HepG2 (cell line): ENCODE data around the gene SYNJ2. TPM values are rescaled to one million over a fixed set of nuclear protein-coding genes. Genes with fewer than 3 reads are reported as not detected.
A peak's percentile ranks its signal among the peaks of the same experiment; 100 is the strongest.

Experiments used
- CCAR2 ChIP-seq: fragments of 200-400 bp; formaldehyde crosslinking; optimal IDR thresholded peaks from 2 replicates; pipeline ENCODE3; 2018; ENCODE audit warnings: low read depth, mild to moderate bottlenecking, low read length, moderate library complexity
- DMAP1 ChIP-seq: IDR thresholded peaks from 2 replicates; pipeline ENCODE4 v1.6.1; 2016
- FOSL2 ChIP-seq: sonication (generic); formaldehyde crosslinking; IDR thresholded peaks from 2 replicates; pipeline ENCODE4 v1.4.0; 2020; ENCODE audit warnings: missing genetic modification reagents
- FOXK1 ChIP-seq: sonication (generic); formaldehyde crosslinking; IDR thresholded peaks from 2 replicates; pipeline ENCODE4 v1.4.0; 2020; ENCODE audit warnings: low read depth, missing genetic modification reagents, borderline replicate concordance
- FOXK2 ChIP-seq: fragments of 450-650 bp; IDR thresholded peaks from 2 replicates; pipeline ENCODE4 v1.6.1; 2016
- HIVEP1 ChIP-seq: sonication (generic); formaldehyde crosslinking; IDR thresholded peaks from 2 replicates; pipeline ENCODE4 v1.4.0; 2020; ENCODE audit warnings: mild to moderate bottlenecking, missing genetic modification reagents
- HNRNPUL1 ChIP-seq: fragments of 200-400 bp; formaldehyde crosslinking; IDR thresholded peaks from 2 replicates; pipeline ENCODE4 v1.6.1; 2017; ENCODE audit warnings: low read depth, mild to moderate bottlenecking, low read length, moderate library complexity
- JUND ChIP-seq: sonication (generic); formaldehyde crosslinking; IDR thresholded peaks from 2 replicates; pipeline ENCODE4 v1.8.0; 2022; ENCODE audit warnings: mild to moderate bottlenecking, missing genetic modification reagents
- KMT2A ChIP-seq: sonication (generic); formaldehyde crosslinking; IDR thresholded peaks from 2 replicates; pipeline ENCODE4 v1.4.0; 2020; ENCODE audit warnings: missing genetic modification reagents
- MATR3 ChIP-seq: sonication (generic); formaldehyde crosslinking; IDR thresholded peaks from 2 replicates; pipeline ENCODE4 v1.4.0; 2020; ENCODE audit warnings: missing genetic modification reagents
- NFKB2 ChIP-seq: sonication (generic); formaldehyde crosslinking; IDR thresholded peaks from 2 replicates; pipeline ENCODE4 v1.4.0; 2020; ENCODE audit warnings: missing genetic modification reagents, borderline replicate concordance
- RARA ChIP-seq: IDR thresholded peaks from 2 replicates; pipeline ENCODE4 v1.6.1; 2016; ENCODE audit warnings: missing genetic modification reagents, missing compliant biosample characterization
- RNF2 ChIP-seq: fragments of 450-650 bp; conservative IDR thresholded peaks from 2 replicates; pipeline ENCODE4 v1.6.1; 2016; ENCODE audit warnings: low read depth
- SMC3 ChIP-seq: IDR thresholded peaks from 2 replicates; pipeline ENCODE4 v1.6.1; 2011; ENCODE audit warnings: low read length, improper control_type of control experiment
- STAT5B ChIP-seq: sonication (generic); formaldehyde crosslinking; IDR thresholded peaks from 2 replicates; pipeline ENCODE4 v1.4.0; 2020; ENCODE audit warnings: missing genetic modification reagents
- XRCC5 ChIP-seq: fragments of 200-400 bp; formaldehyde crosslinking; optimal IDR thresholded peaks from 2 replicates; pipeline ENCODE3; 2017; ENCODE audit warnings: mild to moderate bottlenecking, low read length
- YY1 ChIP-seq: IDR thresholded peaks from 2 replicates; pipeline ENCODE4 v1.6.1; 2011; ENCODE audit warnings: low read length, low read depth, moderate library complexity, mild to moderate bottlenecking; ENCODE audit not compliant: insufficient read depth, insufficient replicate concordance
- ZC3H13 ChIP-seq: sonication (generic); formaldehyde crosslinking; IDR thresholded peaks from 2 replicates; pipeline ENCODE4 v1.8.1; 2023; ENCODE audit warnings: mild to moderate bottlenecking, missing genetic modification reagents, moderate library complexity
- ZNF331 ChIP-seq: sonication (generic); formaldehyde crosslinking; IDR thresholded peaks from 2 replicates; pipeline ENCODE4 v1.4.0; 2020; ENCODE audit warnings: missing genetic modification reagents
- ZNF552 ChIP-seq: sonication (generic); formaldehyde crosslinking; IDR thresholded peaks from 2 replicates; pipeline ENCODE4 v1.9.0; 2022; ENCODE audit warnings: missing genetic modification reagents, mild to moderate bottlenecking, borderline replicate concordance
- ZNF761 ChIP-seq: sonication (generic); formaldehyde crosslinking; conservative IDR thresholded peaks from 2 replicates; pipeline ENCODE4 v1.4.0; 2020; ENCODE audit warnings: mild to moderate bottlenecking, missing genetic modification reagents
- ZNF768 ChIP-seq: sonication (generic); formaldehyde crosslinking; IDR thresholded peaks from 2 replicates; pipeline ENCODE4 v1.4.0; 2020; ENCODE audit warnings: missing genetic modification reagents
- ZSCAN9 ChIP-seq: IDR thresholded peaks from 2 replicates; pipeline ENCODE4 v1.6.1; 2016; ENCODE audit warnings: borderline replicate concordance
- polyA plus RNA-seq, 8 experiments: library from polyadenylated mRNA; depleted of rRNA in 3 of 8; stranded (reverse) in 7 of 8; unstranded in 1 of 8; fragments of >200 nt; fragmentation: Illumina TruSeq in 4 of 8; extraction: Trizol in 4 of 8; gene quantifications; 2 replicates each; pipeline versions ENCODE4 v1.2.1 to v1.2.3, GENCODE V29; 2011 to 2016; ENCODE audit warnings: low read depth in 4 of 8, missing spikeins in 1 of 8, mixed read lengths in 1 of 8; ENCODE audit not compliant: insufficient read depth in 1 of 8
- total RNA-seq, 5 experiments: library from RNA; depleted of rRNA; stranded (reverse); fragments of >200 nt; fragmentation: Illumina TruSeq; extraction: Trizol; gene quantifications; 2 replicates each; pipeline ENCODE4 v1.2.3, GENCODE V29; 2016; ENCODE audit warnings: low read depth in 1 of 5
- TF ChIP-seq, protein P1 (sequence below): sonication (generic); formaldehyde crosslinking; IDR thresholded peaks from 2 replicates; pipeline ENCODE4 v1.4.0; 2020; ENCODE audit warnings: missing genetic modification reagents
- TF ChIP-seq, protein P2 (sequence below): sonication (generic); formaldehyde crosslinking; IDR thresholded peaks from 2 replicates; pipeline ENCODE4 v1.9.0; 2021; ENCODE audit warnings: missing genetic modification reagents, mild to moderate bottlenecking, borderline replicate concordance
- TF ChIP-seq, protein P3 (sequence below): sonication (generic); formaldehyde crosslinking; IDR thresholded peaks from 2 replicates; pipeline ENCODE4 v1.5.0; 2020; ENCODE audit warnings: mild to moderate bottlenecking, missing genetic modification reagents
- TF ChIP-seq, protein P4 (sequence below), 2 experiments: fragments of 450-650 bp in 1 of 2; sonication (generic) in 1 of 2; formaldehyde crosslinking; IDR thresholded peaks; 2 replicates each; pipeline versions ENCODE4 v1.5.0 to v1.8.0; 2020 to 2022; ENCODE audit warnings: mild to moderate bottlenecking in 1 of 2, missing genetic modification reagents in 1 of 2

Gene SYNJ2
- total and polyA plus RNA-seq, 2 of the 13 experiments (the other 11 are each of a cell fraction or from before 2014, with no cell fraction given), result 39.1 to 57.6 TPM

DNA sequence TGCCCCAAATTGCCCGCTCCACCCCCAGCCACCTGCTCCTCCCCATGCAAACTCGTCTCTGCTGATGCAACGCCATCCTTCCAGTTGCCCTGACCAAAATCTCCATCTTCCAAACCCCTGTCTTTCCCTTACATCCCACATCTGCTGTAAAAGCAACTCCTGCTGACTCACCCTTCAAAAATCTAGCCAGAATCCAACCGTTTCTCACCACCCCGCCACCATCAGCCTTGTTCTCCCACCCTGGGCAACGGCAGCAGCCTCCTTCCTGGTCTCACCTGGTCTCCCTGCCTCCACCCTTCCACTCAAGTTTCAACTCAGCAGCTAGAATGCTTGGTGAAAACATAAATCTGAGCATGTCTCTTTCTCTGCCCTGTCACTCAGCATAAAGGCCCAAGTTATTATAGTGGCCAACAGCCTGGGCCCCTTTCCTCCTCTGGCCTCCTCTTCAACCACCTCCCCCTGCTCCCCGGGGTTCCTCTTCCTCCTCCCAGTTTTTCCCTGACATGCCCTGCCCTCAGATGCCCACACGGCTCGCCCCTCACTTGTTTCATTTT, 7.2 kb upstream of the SYNJ2 start (continued):
- TF ChIP-seq RNF2 (no peak), KMT2A (no peak), NFKB2 (0 out of 2 replicates have a peak, but pooled peaks have one; percentile 35), FOXK1 (CRISPR knock-in tag) (no peak), FOSL2 (CRISPR knock-in tag) (peak; percentile 89), STAT5B (CRISPR knock-in tag) (no peak), JUND (peak; percentile 49; the same call in 1 of the 2 replicates), ZNF768 (CRISPR knock-in tag) (0 out of 2 replicates have a peak, but pooled peaks have one; percentile 14), FOXK2 (no peak), SMC3 (no peak), HIVEP1 (CRISPR knock-in tag) (no peak), ZNF761 (no peak), HNRNPUL1 (no peak), ZNF331 (CRISPR knock-in tag) (no peak), ZNF552 (CRISPR knock-in tag) (no peak), ZSCAN9 (CRISPR knock-in tag) (no peak), MATR3 (CRISPR knock-in tag) (no peak), ZC3H13 (CRISPR knock-in tag) (no peak), XRCC5 (peak; percentile 31), RARA (CRISPR knock-in tag) (no peak), DMAP1 (CRISPR knock-in tag) (no peak), YY1 (no peak), CCAR2 (no peak)
- TF ChIP-seq, protein P1, sequence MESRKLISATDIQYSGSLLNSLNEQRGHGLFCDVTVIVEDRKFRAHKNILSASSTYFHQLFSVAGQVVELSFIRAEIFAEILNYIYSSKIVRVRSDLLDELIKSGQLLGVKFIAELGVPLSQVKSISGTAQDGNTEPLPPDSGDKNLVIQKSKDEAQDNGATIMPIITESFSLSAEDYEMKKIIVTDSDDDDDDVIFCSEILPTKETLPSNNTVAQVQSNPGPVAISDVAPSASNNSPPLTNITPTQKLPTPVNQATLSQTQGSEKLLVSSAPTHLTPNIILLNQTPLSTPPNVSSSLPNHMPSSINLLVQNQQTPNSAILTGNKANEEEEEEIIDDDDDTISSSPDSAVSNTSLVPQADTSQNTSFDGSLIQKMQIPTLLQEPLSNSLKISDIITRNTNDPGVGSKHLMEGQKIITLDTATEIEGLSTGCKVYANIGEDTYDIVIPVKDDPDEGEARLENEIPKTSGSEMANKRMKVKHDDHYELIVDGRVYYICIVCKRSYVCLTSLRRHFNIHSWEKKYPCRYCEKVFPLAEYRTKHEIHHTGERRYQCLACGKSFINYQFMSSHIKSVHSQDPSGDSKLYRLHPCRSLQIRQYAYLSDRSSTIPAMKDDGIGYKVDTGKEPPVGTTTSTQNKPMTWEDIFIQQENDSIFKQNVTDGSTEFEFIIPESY (CRISPR knock-in tag), result peak; percentile 29; the same call in 1 of the 2 replicates
- TF ChIP-seq, protein P2, sequence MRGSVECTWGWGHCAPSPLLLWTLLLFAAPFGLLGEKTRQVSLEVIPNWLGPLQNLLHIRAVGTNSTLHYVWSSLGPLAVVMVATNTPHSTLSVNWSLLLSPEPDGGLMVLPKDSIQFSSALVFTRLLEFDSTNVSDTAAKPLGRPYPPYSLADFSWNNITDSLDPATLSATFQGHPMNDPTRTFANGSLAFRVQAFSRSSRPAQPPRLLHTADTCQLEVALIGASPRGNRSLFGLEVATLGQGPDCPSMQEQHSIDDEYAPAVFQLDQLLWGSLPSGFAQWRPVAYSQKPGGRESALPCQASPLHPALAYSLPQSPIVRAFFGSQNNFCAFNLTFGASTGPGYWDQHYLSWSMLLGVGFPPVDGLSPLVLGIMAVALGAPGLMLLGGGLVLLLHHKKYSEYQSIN (CRISPR knock-in tag), result no peak
- TF ChIP-seq, protein P3, sequence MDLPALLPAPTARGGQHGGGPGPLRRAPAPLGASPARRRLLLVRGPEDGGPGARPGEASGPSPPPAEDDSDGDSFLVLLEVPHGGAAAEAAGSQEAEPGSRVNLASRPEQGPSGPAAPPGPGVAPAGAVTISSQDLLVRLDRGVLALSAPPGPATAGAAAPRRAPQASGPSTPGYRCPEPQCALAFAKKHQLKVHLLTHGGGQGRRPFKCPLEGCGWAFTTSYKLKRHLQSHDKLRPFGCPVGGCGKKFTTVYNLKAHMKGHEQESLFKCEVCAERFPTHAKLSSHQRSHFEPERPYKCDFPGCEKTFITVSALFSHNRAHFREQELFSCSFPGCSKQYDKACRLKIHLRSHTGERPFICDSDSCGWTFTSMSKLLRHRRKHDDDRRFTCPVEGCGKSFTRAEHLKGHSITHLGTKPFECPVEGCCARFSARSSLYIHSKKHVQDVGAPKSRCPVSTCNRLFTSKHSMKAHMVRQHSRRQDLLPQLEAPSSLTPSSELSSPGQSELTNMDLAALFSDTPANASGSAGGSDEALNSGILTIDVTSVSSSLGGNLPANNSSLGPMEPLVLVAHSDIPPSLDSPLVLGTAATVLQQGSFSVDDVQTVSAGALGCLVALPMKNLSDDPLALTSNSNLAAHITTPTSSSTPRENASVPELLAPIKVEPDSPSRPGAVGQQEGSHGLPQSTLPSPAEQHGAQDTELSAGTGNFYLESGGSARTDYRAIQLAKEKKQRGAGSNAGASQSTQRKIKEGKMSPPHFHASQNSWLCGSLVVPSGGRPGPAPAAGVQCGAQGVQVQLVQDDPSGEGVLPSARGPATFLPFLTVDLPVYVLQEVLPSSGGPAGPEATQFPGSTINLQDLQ (CRISPR knock-in tag), result peak; percentile 42; the same call in 1 of the 2 replicates
- TF ChIP-seq, protein P4, sequence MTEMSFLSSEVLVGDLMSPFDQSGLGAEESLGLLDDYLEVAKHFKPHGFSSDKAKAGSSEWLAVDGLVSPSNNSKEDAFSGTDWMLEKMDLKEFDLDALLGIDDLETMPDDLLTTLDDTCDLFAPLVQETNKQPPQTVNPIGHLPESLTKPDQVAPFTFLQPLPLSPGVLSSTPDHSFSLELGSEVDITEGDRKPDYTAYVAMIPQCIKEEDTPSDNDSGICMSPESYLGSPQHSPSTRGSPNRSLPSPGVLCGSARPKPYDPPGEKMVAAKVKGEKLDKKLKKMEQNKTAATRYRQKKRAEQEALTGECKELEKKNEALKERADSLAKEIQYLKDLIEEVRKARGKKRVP (CRISPR knock-in tag; IDR thresholded peaks at IDR 0.05), result 0 out of 4 replicates have a peak, but pooled peaks of 1 of the 2 experiments have one; percentile 17
